Effector memory CD8-positive, alpha-beta T cell (primary cell): ENCODE measurements around the gene PKD2L1.

Experiments used
- ATAC-seq: fragments of 150-1000 bp; cut with Tn5 transposase; replicated peaks from 2 replicates; pipeline ENCODE4 v1.10.0; 2021; ENCODE audit warnings: mild to moderate bottlenecking, moderate library complexity
- DNase-seq, 3 experiments: peaks; one replicate each; pipeline ENCODE4 v3.0.0; 2021
- H3K27ac Mint-ChIP-seq, 2 donors: one replicate each; pipeline ENCODE4 v1.8.0; 2022; ENCODE audit warnings: mild to moderate bottlenecking in 2 of 2, mixed read lengths in 2 of 2, moderate library complexity in 2 of 2
- H3K27me3 Mint-ChIP-seq, 2 donors: one replicate each; pipeline ENCODE4 v1.8.0; 2022; ENCODE audit warnings: mixed read lengths in 2 of 2
- H3K36me3 Mint-ChIP-seq: one replicate; pipeline ENCODE4 v1.8.0; 2022; ENCODE audit warnings: mild to moderate bottlenecking, moderate library complexity, mixed read lengths; ENCODE audit not compliant: insufficient read depth
- H3K4me1 Mint-ChIP-seq, 2 donors: one replicate each; pipeline ENCODE4 v1.8.0; 2022; ENCODE audit warnings: low read depth in 2 of 2, mixed read lengths in 2 of 2
- H3K4me3 Mint-ChIP-seq, 2 donors: one replicate each; pipeline ENCODE4 v1.8.0; 2022; ENCODE audit warnings: mild to moderate bottlenecking in 2 of 2, mixed read lengths in 2 of 2, moderate library complexity in 2 of 2
- H3K9me3 Mint-ChIP-seq, 2 donors: one replicate each; pipeline ENCODE4 v1.8.0; 2022; ENCODE audit warnings: mixed read lengths in 2 of 2

Gene PKD2L1

GRCh38 chr10:100347568-100348195, 17.7 kb upstream of the PKD2L1 start:
- peaks cover 27 to 33% of the 10 kb centered on the region in 2 donors for H3K4me1 Mint-ChIP-seq
- H3K36me3 Mint-ChIP-seq, result no peaks in the 10 kb centered on the region
- ATAC-seq (no peak), DNase-seq (no peak)
- H3K27ac Mint-ChIP-seq, result peak overlapping the region; percentile 41 to 71
- H3K4me3 Mint-ChIP-seq, result peak overlapping the region; percentile 77 to 83
- H3K27me3 Mint-ChIP-seq, result no peaks in the 10 kb centered on the region
- H3K9me3 Mint-ChIP-seq, result no peaks in the 10 kb centered on the region

GRCh38 chr10:100346765-100347567, 16.9 kb upstream of the PKD2L1 start, which contains the start of gene SCD:
Gene SCD, plus strand, starts transcription at chr10:100347233. Its CDS starts 272 bp downstream, at chr10:100347505.
- Mint-ChIP-seq H3K4me3 (peak within 1 kb of the TSS; percentile 77 to 83), H3K9me3 (no peaks in the 10 kb centered on the region), H3K27ac (peak within 1 kb of the TSS; percentile 41 to 71), H3K4me1 (peaks cover 27 to 33% of the 10 kb centered on the region in 2 donors), H3K27me3 (no peaks in the 10 kb centered on the region), H3K36me3 (no peaks in the 10 kb centered on the region)
- ATAC-seq, result peak; percentile 90
- DNase-seq, result peak; percentile 65 to 78 (median 75)

GRCh38 chr10:100346351-100346764, 16.3 kb upstream of the PKD2L1 start:
- DNase-seq (peak; percentile 35 to 44 (median 43)), ATAC-seq (peak; percentile 51)
- H3K4me1 Mint-ChIP-seq, result peaks cover 27 to 33% of the 10 kb centered on the region in 2 donors
- H3K27ac Mint-ChIP-seq, result peak overlapping the region; percentile 41 to 67
- no peaks in the 10 kb centered on the region for H3K36me3 Mint-ChIP-seq
- peak overlapping the region; percentile 77 to 83 for H3K4me3 Mint-ChIP-seq
- H3K9me3 Mint-ChIP-seq, result no peaks in the 10 kb centered on the region
- H3K27me3 Mint-ChIP-seq, result no peaks in the 10 kb centered on the region

GRCh38 chr10:100345570-100346330, 15.7 kb upstream of the PKD2L1 start:
- H3K27me3 Mint-ChIP-seq, result no peaks in the 10 kb centered on the region
- H3K27ac Mint-ChIP-seq, result peak overlapping the region; percentile 41 to 67
- no peaks in the 10 kb centered on the region for H3K36me3 Mint-ChIP-seq
- H3K4me3 Mint-ChIP-seq, result peak overlapping the region; percentile 77 to 83
- no peak for ATAC-seq
- DNase-seq, result no peak
- H3K9me3 Mint-ChIP-seq, result no peaks in the 10 kb centered on the region
- peaks cover 26 to 28% of the 10 kb centered on the region in 2 donors for H3K4me1 Mint-ChIP-seq

GRCh38 chr10:100344241-100344788, 14.3 kb upstream of the PKD2L1 start:
- ATAC-seq (no peak), DNase-seq (no peak)
- Mint-ChIP-seq H3K36me3 (no peaks in the 10 kb centered on the region), H3K4me3 (peak overlapping the region in 1 of 2 donors; percentile 34), H3K27me3 (no peaks in the 10 kb centered on the region), H3K27ac (peak overlapping the region in 1 of 2 donors; percentile 85), H3K9me3 (no peaks in the 10 kb centered on the region), H3K4me1 (peaks cover 21 to 24% of the 10 kb centered on the region in 2 donors)

GRCh38 chr10:100342627-100342972, 12.6 kb upstream of the PKD2L1 start:
- no peak overlapping the region for H3K4me3 Mint-ChIP-seq
- no peaks in the 10 kb centered on the region for H3K27me3 Mint-ChIP-seq
- H3K9me3 Mint-ChIP-seq, result no peaks in the 10 kb centered on the region
- H3K27ac Mint-ChIP-seq, result no peak overlapping the region
- no peaks in the 10 kb centered on the region for H3K36me3 Mint-ChIP-seq
- peaks cover 7 to 15% of the 10 kb centered on the region in 2 donors for H3K4me1 Mint-ChIP-seq
- no peak for DNase-seq
- ATAC-seq, result no peak

- H3K27ac Mint-ChIP-seq, result no peak overlapping the region
- peaks cover 6 to 12% of the 10 kb centered on the region in 2 donors for H3K4me1 Mint-ChIP-seq
- no peak overlapping the region for H3K4me3 Mint-ChIP-seq
- DNase-seq, result peak; percentile 37 to 40 (median 39)
- H3K9me3 Mint-ChIP-seq, result no peaks in the 10 kb centered on the region
- no peaks in the 10 kb centered on the region for H3K27me3 Mint-ChIP-seq
- H3K36me3 Mint-ChIP-seq, result peaks cover 1% of the 10 kb centered on the region
- ATAC-seq, result peak; percentile 28
Observed at GRCh38 chr10:100341953-100342626, 12.1 kb upstream of the PKD2L1 start.

- Mint-ChIP-seq H3K9me3 (no peaks in the 10 kb centered on the region), H3K27ac (peak overlapping the region; percentile 4 to 74), H3K36me3 (peaks cover 3% of the 10 kb centered on the region), H3K4me3 (no peak overlapping the region), H3K27me3 (no peaks in the 10 kb centered on the region), H3K4me1 (peaks cover 5 to 10% of the 10 kb centered on the region in 2 donors)
- no peak for DNase-seq
- ATAC-seq, result no peak
Observed at GRCh38 chr10:100340948-100341847, 11.2 kb upstream of the PKD2L1 start.

GRCh38 chr10:100339236-100339635, 9.2 kb upstream of the PKD2L1 start:
- H3K27me3 Mint-ChIP-seq, result peaks cover 0 to 7% of the 10 kb centered on the region in 2 donors
- H3K4me3 Mint-ChIP-seq, result no peak overlapping the region
- no peak for DNase-seq
- H3K36me3 Mint-ChIP-seq, result peaks cover 3% of the 10 kb centered on the region
- H3K27ac Mint-ChIP-seq, result peak overlapping the region in 1 of 2 donors; percentile 39
- ATAC-seq, result no peak
- peaks cover 0 to 5% of the 10 kb centered on the region in 2 donors for H3K4me1 Mint-ChIP-seq
- H3K9me3 Mint-ChIP-seq, result no peaks in the 10 kb centered on the region

- H3K4me3 Mint-ChIP-seq, result no peak overlapping the region
- H3K9me3 Mint-ChIP-seq, result no peaks in the 10 kb centered on the region
- H3K4me1 Mint-ChIP-seq, result peaks cover 0 to 5% of the 10 kb centered on the region in 2 donors
- peak overlapping the region in 1 of 2 donors; percentile 39 for H3K27ac Mint-ChIP-seq
- H3K36me3 Mint-ChIP-seq, result peaks cover 3% of the 10 kb centered on the region
- peak; percentile 89 for ATAC-seq
- H3K27me3 Mint-ChIP-seq, result peaks cover 0 to 14% of the 10 kb centered on the region in 2 donors
- peak; percentile 79 to 84 (median 81) for DNase-seq
Observed at GRCh38 chr10:100338434-100339036, 8.5 kb upstream of the PKD2L1 start.

- Mint-ChIP-seq H3K27ac (no peak overlapping the region), H3K4me1 (peaks cover 0 to 5% of the 10 kb centered on the region in 2 donors), H3K9me3 (no peaks in the 10 kb centered on the region), H3K36me3 (peaks cover 3% of the 10 kb centered on the region), H3K4me3 (no peak overlapping the region), H3K27me3 (peaks cover 24 to 51% of the 10 kb centered on the region in 2 donors)
- ATAC-seq, result no peak
- DNase-seq, result no peak
Observed at GRCh38 chr10:100334762-100335161, 4.7 kb upstream of the PKD2L1 start.
